Activated T-helper 1 cell treated with Interleukin-2 at 50 U/mL for 16 hours (primary cell): ENCODE results near the gene OR2B2.

Experiments
- DNase-seq: peaks from one replicate; pipeline ENCODE4 v3.0.0-alpha.2; 2020; ENCODE audit warnings: low read depth

The OR2B2 gene

GRCh38 chr6:27893059-27893835, 18.9 kb downstream of the OR2B2 start:
- peak; percentile 68 for DNase-seq

DNA sequence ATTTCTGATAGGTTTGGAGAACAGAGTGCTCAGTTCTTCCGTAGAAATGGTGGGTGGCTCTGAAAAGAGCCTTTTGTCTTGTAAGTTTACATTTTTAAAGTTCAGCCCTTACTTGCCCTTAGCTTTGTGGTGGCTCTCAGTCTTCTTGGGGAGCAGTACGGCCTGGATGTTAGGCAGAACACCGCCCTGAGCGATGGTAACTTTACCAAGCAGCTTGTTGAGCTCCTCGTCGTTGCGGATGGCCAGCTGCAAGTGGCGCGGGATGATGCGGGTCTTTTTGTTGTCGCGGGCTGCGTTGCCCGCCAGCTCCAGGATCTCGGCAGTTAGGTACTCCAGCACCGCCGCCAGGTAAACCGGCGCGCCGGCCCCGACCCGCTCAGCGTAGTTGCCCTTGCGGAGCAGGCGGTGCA, 19.5 kb downstream of the OR2B2 start:
- no peak for DNase-seq

DNA sequence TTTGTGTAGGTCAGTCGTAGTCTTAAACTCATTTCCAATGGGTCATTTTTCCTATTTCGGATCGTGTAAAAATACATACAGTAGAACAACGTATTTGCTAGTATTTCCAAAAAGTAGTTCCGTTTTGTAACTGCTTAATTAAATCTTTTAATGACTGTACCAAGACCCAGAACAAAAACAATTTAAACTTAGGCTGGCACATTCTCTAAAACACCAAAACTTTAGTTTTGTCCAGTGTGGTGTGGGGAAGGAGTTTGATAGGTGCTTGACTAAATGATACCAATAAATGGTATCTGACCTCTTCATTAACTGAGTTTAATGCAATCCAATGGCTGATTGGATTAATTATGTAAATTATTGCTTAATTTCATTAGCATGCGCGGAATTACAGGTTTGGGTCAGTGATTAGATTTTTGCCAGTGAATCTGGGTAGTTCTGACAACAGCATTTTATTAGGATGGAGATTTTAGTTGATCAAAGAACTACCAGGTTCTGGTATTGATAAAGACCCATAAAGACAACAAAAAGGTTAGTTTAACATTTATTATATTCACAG, 20.8 kb downstream of the OR2B2 start:
- DNase-seq = no peak

GRCh38 chr6:27890445-27891319, 21.5 kb downstream of the OR2B2 start:
- peak; percentile 57 for DNase-seq

DNA sequence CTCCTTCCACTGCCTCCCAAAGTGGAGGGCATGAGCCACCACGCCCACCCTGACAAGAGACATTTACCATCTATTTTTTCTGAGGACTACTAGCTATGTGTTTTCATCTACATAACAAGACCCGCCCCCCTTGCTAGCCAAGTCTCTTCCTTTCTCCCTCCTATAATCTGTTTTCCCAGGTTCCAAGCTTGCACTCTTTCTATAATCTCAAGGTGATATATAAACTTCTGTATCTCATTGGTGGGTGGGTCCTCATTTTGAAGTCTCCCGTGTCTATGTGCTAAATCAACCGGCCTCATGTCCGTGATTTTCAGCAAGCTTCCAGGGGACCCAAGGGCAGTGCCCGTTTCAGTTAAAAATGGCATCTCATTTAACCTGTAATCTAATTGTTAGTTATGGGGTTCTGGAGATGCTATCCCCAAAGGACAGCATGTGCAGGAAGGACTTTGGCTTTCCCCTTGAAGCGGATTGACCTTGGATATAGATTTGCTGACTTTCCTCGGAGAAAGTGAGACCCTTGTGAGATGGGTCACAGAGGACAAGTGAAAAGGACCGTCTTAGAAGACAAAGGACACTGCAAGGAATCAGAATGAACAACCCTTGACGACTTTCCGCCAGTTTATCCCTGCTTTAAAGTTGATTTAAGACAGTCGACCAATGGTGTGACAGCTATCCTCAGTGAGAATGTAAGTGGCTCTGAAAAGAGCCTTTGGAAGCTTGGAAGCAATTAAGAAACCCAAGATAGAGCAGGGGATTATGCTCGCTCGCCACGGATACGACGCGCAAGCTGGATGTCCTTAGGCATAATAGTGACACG, 22.4 kb downstream of the OR2B2 start:
- DNase-seq = no peak

DNA sequence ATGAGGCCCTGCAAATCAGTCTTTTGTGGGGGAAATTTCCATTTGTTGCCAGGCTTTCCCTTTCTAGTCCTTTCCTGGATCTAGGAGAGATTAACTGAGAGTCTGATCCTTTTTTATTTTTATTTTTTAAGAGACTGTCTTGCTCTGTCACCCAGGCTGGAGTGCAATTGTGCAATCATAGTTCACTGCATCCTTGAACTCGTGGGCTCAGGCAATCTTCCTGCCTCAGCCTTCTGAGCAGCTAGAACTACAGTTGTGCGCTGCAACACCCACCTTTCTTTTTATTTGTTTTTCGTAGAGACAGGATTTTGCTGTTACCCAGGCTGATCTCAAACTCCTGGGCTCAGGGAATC, 22.9 kb downstream of the OR2B2 start:
- no peak for DNase-seq

GRCh38 chr6:27888566-27888965, 23.6 kb downstream of the OR2B2 start:
- DNase-seq = no peak

DNA sequence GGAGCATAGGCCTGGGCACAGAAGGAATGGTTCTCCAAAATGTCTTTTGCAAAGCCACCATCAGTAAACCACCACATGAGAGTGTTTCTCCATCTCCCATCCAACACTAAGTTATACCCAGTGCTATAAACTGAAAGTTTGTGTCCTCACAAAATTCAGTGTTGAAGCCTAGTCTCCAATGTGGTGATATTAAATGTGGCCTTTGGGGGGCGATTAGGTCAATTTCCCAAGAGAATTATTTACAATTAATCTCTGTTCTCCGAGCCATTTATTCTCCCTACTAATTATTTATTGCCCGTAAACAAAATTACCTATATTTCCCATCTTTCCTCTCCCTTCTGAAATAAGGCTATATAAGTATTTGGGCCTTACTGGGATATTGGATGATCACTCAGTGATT, 26.1 kb downstream of the OR2B2 start:
- no peak for DNase-seq

- no peak for DNase-seq
These were observed 29.1 kb downstream of the OR2B2 start for GRCh38 chr6:27883136-27883535.

DNA sequence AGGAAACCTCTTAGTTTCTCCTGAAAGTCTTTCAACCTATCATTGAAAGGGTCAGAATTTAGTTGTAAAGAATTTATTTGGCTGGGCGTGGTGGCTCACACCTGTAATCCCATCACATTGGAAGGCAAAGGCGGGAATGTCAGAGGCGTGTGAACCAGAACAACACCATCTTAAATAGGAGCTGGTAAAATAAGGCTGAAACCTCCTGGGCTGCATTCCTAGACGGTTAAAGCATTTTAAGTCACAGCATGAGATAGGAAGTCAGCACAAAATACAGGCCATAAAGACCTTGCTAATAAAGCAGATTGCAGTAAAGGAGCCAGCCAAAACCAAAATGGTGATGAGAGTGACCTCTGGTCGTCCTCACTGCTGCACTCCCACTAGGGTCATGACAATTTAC, 29.6 kb downstream of the OR2B2 start:
- DNase-seq = no peak

DNA sequence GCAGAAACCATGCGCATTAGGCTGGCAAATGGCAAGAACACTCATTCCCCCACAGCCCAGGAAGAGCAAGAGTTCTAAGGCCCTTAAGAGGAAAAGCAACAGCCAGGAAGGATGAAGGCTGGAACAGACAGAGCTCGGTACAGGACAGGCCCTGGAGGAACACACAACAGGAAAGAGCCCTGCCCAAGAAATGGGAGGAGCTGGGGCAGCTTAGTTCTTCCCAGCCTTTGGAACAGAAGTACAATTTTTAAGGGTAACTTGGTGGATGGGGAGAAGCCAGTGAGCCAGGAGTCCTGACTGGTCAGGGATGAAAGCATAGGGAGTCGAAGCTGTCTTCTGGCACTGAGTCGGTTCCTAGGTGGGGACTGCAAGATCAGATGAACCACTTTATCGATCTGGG, 32.4 kb downstream of the OR2B2 start:
- DNase-seq = no peak

GRCh38 chr6:27874016-27874415, 38.2 kb downstream of the OR2B2 start:
- no peak for DNase-seq

DNA sequence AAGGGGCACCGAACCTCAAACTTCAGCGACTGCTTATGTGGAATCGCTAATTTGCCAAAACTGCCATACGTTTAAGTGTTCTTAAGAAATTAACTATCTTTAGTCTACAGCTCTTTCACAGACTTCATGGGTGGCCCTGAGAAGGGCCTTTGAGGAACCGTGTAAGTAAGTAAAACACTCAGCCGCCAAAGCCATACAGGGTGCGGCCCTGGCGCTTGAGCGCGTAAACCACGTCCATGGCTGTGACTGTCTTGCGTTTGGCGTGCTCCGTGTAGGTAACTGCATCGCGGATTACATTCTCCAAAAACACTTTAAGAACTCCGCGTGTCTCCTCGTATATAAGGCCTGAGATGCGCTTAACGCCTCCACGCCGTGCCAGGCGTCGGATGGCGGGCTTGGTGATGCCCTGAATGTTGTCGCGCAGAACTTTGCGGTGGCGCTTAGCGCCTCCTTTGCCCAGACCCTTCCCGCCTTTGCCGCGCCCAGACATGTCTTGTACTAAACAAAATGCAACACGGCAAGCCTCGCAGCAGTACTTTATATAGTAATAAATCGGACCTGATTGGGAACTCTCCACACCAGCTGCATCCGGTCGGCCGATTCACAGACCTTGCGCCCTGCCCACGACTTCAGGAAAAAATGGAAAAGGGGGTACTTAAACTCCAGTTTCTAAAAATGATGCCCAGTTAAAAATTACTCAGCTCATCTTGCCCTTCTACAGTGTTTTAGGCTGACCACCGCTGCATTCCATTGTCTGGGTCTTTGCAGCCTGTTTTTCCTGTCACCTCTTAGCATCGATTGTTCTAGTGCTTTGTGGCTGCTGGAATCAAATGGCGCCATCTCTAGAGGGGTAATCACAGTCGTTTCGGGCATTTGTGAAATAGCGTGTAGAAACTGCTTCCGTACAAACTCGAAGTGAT, 38.9 kb downstream of the OR2B2 start:
- DNase-seq = peak; percentile 47

DNA sequence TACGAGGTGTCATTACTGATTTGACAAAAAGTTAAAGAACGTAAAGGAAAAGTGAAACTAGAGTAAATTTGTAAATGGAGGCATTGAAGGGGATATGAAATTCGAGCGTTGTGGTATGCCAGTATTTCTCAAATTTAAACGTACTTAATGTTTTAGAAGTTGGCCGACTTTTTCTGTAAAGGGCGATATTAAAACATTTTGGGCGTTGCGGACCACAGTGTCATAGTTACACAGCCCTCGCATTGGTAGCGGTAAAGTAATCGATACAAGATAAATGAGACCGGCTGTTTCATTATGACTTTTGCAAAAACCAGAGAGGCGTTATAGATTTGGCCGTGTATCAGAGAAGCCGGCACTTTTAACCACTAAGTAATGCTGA, 39.6 kb downstream of the OR2B2 start:
- DNase-seq = no peak

DNA sequence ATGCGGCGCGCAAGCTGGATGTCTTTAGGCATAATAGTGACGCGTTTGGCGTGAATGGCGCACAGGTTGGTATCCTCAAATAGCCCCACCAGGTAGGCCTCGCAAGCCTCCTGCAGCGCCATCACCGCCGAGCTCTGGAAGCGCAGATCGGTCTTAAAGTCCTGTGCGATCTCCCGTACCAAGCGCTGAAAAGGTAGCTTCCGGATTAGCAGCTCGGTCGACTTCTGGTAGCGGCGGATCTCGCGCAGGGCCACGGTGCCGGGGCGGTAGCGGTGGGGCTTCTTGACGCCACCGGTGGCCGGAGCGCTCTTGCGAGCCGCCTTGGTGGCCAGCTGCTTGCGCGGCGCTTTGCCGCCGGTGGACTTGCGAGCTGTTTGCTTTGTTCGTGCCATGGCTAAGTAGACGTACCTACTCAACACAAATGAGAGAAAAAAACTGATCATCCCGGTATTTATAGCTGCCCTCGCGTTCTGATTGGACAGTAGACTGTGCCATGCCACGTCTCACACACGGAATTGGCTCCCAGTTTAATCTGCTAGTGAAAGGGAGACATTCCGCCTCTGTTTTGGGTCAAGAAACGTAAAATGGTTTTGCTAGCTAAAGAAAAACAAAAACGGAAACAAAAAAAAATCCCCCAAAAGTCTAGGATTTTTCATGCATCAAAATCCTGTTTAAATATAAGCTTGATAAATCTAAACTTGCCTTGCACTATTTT, 40.1 kb downstream of the OR2B2 start:
- peak; percentile 60 for DNase-seq

DNA sequence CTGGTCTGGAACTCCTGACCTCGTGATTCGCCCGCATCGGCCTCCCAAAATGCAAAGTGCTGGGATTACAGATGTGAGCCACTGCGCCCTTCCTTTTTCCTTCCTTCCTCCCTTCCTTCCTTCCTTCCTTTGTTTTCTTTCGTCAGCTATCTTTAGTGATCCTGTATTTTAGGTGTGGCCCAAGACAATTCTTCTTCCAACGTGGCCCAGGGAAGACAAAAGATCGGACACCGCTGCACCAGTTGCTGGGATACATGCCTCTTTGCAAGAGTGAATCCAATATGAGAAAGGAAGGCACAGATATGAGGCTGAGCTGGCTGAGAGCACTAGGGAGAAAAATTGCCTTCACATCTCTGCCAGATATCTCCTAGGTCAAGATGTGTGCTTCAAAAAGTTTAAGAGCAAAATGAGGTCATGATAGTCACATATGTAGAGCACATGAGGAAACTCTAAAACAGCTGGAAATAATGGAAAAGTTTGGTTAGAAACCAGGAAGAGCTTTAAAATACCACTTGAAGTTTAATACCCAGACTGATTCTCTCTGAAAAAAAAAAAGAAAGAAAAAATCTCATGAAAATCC, 41.8 kb downstream of the OR2B2 start:
- no peak for DNase-seq

- no peak for DNase-seq
These were observed 43.9 kb downstream of the OR2B2 start for GRCh38 chr6:27868311-27868710.

- no peak for DNase-seq
These were observed 44.3 kb downstream of the OR2B2 start for GRCh38 chr6:27867945-27868300.

DNA sequence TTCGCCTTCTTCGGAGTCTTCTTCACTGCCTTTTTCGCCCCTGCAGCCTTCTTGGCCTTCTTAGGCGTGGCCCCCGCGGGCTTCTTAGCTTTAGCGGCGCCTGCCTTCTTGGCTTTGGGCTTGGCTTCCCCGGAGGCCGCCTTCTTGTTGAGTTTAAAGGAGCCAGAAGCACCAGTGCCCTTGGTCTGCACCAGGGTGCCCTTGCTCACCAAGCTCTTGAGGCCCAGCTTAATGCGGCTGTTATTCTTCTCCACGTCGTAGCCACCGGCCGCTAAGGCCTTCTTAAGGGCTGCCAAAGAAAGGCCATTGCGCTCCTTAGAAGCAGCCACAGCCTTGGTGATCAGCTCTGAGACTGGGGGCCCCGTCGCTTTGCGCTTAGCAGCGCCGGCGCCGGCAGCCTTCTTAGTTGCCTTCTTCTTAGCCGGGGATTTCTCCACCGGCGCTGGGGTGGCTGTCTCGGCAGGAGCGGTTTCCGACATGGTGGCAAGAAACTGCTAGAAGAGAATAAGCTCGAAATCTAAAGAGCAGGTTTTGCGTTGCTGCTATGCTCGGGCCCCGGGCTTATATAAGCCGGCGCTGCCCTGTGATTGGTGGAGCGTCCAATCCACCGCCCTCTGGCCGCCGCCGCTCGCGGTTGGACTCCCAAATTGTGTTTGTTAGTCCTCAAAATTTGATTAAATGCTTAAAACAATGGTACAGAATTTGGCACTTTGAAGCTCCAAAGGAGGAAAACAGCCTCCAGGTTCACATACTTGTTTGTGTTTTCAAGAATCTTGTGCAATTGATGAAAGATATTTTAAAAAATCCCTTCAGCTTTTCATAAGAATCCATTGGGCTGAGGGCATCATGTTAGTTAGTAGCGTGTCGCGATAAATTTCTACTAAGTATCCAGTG, 44.9 kb downstream of the OR2B2 start:
- DNase-seq = peak; percentile 46
